Superior temporal gyrus (tissue), 1 donor: ENCODE measurements around the gene MYO3B.
A peak's percentile ranks its signal among the peaks of the same experiment; 100 is the strongest.
"Not testable (repeated sequence)": the region's sequence is repeated elsewhere in the genome, so short reads cannot be mapped to it uniquely, and the experiment has no call there.

Source experiments
- DNase-seq: peaks from one replicate; pipeline ENCODE4 v3.0.0-alpha.2; 2016; ENCODE audit errors: extremely low spot score

The MYO3B gene

DNA sequence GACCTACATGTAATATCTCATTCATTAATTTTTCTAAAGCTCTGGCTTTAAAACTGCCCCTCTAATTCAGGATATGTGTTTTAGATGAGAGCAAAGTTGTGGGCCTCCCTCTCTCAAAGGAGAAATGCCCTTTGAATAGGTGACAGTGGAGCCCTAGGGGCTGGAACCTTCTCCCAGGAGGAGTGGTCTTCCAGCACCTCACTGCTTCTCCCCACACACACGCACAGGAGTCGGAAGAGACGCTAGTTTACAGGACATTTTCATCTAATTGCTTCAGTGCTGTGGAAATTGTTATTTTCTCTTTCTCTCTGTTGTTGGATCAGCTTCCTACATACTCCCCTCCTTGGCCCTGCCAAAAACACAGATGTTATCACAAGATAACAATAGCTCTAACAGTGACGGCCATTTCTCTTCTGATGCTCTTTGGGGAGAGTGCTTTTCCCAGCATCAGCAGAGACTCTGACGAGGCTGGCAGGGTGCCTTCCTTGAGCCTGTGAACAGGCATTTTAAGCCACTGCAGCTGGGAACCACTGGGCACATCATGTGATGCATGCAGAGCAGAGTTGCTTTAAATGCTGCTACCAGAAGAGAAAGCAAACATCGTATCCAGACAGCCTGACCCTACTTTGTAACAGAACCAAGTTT is 327.8 kb downstream of the MYO3B start:
- peak; percentile 97 for DNase-seq

DNA sequence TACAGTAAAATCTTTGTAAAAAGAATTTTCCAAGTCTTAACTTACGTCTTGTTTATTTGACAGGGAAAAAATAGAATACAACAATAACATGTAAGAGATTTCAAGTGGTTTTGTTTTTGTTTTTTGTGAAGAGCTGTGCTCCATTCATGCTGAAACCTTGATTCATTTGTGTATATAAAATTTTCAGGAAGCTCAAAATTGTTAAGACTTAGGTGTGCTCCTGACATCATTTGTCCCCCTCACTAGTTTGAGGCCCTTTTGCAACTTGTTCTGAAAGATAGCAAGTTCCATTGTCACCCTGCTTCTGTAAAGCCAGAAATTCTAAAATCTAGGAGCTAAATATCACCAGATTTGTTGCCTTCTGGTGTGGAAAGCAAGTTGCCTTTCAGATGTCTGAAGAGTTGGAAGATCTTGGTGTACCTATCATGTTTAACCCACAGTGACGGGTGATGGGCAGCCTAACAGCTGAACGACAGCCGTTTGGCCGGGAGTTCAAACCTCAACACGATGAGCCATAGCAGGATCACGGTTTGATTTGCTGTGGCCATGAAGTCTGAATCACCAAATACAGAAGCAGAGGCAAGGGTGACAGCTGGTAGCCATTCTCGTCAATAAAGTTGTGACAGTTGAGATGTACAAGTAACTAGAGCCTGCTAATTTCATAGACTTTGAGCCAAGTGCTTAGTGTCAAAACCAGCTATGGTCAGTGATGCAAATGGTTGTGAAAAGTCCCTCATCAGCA is 331.7 kb downstream of the MYO3B start:
- DNase-seq = peak; percentile 10

DNA sequence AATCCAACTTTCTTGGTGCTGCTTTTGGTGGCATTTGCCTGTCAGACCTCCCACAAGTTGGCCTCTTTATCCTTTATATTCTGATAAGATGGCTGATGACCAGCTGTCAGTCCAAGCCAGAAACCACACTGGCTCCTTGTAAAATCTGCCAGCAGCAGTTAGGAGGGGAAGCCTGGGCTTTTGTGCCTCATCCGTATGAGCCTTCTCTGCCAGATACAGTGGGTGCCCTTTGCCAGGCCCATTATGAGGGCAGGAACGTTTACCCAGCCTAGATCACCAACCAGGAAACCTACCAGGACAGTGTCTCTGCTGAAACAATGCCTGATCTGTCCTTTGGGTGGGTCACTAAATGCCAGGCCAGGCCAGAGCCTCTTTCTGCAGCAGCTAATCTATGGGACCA is 334.3 kb downstream of the MYO3B start:
- DNase-seq = peak; percentile 85

DNA sequence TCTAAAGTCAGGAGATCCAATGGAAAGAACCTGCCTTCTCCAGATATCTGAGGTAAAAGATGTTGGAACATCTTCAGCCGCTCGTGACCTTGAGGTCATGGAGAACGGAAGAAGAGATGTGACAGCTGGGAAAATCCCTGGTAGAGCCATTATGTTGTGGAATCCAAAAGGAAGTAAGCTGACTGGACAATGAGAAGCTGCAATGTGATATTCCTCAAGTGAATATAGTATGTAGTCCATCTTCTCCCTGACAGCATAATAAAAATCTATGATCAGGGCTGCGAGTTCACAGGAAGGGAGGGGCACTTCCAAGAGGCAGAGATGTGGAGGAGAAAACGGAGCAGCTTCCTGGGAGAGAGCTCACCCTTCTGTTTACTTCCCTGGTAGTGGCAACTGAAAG is 336.2 kb downstream of the MYO3B start:
- no peak for DNase-seq

DNA sequence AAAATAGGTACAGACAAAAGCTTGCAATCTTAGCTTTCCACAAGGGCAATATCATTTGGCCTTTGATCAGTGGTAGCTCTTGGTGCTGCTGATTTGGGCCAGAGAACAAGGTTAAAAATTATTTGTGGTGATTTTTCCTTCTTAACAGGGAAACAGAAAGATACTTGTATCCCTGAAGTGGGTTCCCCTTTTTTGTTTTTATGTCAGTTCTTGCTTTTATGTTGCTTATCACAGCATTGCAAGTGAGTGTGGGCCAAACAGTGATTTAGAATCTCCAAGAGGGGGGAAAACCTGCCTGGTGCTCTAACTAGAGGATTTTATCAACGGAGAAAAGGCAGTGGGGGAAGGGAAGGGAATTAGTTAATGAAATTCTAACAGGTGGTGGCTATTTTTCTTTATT is 339.6 kb downstream of the MYO3B start:
- no peak for DNase-seq

DNA sequence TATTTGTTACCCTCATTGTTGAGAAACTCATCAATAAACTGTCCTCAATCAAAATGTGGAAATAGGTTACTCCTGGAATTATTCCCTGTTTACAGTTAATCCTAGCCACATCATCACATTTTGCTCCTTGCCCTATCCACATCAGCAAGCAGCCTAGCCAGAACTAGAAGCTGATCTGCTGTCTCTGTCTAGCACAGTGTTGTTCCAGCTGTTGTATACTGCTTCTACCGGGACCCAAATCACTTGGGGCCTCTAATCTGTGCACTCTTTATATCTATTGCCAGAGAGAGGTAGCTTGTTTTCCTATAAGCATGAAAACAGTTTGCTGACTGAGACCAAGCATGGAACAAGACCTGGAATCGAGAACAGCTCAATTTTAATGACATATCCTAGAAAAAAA is 341.0 kb downstream of the MYO3B start:
- no peak for DNase-seq

DNA sequence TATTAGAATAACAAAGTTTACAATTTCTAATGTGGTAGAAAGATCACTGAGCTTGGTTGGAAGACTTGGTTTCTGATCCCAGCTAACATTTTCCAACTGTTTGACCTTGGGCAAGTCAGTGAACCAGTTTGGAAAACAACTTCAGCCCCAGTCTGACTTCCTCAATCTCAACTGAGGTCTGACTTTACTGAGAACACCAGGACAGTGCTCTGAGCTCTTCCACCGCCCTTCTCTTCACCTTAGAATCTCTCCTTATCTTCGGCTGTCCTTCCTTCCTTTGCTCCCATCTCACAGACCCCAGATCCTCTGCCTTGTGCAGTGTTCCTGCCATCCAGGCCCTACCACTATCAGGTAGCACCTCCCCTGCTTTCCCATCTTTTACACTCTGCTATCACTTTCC is 343.4 kb downstream of the MYO3B start:
- DNase-seq = no peak

DNA sequence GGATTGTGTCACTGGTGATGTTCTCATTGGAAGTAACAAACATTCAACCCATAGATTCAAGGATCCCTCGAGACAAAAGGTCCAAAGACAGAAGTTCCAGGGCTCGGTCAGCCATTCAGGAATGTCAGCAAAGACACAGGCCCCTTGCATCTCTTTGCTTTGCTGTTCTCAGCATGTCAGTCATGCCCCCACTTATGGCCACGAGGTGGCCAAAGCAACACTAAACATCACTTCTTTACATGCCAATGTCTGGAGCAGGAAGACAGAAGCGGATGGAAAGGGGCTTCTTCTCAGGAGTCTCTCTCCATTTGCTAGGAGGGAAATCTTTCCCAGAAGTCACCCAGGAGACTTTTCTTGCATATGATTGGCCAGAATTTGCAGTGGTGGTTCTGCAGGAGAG is 345.6 kb downstream of the MYO3B start:
- DNase-seq = no peak

DNA sequence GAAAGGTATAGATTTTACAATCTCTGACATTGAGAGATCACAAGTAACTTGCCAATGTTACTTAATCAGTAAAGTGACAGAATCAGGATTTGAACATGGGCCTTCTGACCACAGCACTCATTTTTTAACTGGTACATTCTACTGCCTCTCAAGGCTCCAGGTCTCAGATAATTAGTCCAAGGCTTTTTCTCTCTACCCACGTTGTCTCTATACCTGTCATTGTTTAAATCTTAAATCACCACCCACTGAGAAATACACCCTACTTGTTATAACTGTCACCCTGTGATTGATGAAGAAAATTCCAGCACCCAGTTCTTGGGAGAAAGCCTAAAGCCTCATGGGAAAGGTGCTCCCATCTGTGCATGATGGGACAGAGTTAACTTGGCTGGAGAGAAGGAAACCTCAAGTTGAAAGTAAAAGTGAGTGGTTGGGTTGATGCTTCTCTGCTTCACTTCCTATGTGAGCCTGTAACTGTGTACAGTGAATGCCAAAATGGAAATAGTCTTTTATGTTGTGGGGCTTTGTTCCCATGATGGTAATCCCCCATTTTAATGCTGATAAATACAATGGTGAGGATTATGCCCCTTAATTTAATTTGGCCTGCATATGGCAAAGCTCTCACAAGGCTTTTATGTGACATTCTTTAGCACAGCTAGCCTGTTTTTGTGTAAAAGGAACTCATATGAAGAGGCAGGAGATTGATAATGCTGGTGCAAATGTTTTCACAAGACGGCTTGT is 347.1 kb downstream of the MYO3B start:
- no peak for DNase-seq

DNA sequence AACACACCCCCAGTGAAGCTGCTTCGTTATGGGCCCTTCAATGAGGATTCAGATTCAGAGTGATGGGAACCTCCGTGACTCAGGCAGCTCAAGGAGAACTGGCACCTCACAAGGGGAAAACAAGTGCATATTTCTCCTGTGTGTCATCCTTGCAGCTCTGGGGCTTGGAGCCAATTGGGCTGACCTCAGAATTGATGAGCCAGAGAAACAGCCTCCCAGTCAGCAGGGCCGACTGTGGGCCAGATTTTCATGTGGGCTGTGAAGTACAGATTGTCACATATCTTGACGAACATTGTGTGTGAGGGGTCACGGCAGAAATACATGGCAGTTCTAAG is 347.6 kb downstream of the MYO3B start:
- no peak for DNase-seq

DNA sequence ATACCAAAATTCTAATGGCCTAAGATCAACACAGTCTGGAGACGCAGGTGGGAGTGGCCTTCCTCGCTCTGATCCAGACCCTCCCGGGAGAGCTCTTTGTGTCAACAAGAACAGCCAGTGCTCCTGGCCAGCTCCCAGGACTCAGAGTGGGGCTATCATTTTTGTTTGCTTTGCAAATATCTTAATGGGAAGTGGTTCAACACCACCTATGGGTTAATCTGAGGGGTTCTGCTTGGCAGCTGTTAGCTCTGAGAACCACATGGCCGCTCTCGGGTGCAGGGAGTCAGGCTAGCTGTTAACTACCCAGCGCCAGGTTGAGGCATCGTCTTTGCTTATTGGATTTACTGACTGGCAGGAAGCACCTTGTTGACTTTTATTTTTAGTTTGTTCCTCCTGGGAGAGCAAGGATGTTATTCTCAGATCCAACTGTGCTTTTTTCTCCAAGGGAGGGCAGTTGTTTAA is 352.4 kb downstream of the MYO3B start:
- DNase-seq = peak; percentile 29

DNA sequence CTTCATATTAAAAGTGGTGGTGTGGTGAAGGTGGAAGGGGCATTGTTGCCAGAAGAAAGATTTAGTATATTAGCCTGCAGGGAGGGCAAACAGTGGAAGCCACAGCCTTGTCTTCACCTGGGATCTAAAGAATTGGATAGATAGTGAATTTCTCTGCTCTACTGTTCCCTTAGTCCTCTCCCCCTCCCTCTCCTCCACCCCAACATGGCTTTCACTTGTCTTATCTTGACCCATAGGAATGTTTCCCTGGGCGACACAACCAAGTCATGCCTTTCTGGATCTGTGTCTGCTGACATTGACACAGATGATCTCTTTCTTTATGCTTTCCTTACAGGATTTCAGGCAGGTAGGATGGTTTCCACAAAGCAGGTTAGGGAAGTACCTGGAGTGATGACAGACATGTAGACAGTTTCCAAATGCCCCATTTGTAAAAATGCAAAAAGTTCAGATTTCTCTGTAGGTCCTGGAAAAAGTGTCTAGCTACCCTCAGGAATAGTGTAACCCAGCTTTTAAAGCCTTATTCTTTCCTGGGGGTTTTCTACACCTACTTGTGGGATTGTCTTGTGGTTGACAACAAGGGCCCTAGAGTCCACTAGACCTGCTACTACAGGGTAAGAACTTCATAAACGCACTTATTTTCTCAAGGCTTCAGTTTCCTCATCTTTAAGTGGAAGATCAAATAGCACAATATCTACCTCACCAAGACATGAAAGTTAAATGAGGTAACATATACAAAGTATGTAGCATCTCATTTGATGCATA is 353.0 kb downstream of the MYO3B start:
- DNase-seq = no peak

DNA sequence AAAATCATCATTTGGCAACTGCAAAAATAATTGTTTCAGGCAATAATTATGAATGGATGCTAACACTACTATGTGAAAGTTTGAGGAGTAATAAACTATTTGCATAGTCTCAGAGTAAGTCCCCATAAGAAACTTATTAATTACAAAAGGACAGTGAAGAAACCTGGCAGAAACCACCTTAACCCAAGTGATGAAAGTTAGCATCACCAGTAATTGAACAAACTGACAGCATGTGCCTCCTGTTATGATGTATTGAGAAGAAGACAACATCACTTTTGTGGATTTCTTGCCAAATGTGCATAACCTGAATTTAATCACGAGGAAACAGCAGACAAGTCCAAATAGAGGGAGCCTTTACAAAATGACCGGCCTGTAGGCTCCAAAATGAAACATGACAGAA is 353.9 kb downstream of the MYO3B start:
- DNase-seq = no peak

DNA sequence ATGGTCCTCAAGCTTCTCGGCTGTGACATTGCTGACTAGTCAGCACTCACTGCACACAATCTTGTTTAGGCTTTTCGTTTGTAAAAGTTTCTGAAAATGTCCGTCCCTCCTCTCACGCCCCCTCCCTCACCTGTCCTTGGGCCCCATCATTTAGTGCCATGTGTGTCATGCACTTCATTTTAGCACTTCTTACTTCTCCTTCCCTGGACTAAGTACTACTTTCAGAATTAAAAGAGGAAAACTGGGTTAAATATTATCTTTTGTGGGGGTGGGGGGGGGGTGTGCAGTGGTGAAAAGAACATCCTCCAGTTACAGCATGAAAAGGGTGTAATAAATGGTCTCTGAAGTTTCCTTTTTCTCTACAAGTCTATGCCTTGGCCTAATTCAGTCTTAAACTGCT is 355.2 kb downstream of the MYO3B start:
- no peak for DNase-seq

DNA sequence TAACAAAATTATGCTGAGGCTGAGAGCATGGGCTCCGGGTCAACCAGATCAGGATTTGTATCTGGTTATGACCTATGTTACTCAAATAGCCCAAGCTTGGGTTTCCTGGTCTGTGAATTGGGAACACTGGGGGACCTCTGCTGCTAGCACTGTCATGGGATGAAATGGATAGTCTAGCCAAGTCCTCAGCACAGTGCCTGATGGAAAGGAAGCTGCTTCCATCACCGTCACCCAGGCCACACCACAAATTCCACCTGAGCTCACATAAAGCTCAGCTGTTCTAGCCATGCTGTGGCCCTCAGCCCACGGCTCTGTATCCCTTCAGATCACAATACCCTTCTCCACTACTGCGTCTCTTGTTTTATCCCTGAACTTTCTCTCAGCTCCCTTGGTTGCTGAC is 357.6 kb downstream of the MYO3B start:
- DNase-seq = no peak

DNA sequence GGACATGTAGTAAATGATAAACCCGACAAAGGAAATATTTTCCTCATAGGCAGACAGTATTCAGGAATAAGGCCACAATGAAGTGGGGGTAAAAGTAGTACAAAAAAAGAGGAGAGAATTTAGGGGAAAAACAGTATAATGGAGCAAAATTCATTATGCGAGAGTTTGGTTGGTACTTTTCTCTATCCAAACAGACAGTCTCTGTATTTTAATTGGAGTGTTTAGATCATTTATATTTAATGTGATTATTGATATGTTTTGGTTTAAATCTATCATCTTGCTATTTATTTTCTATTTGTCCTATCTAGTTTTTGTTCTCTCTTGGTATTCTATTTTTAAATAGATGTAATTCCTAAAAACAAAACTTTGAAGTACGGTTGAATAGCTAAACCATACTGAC is 366.9 kb downstream of the MYO3B start:
- no peak for DNase-seq

DNA sequence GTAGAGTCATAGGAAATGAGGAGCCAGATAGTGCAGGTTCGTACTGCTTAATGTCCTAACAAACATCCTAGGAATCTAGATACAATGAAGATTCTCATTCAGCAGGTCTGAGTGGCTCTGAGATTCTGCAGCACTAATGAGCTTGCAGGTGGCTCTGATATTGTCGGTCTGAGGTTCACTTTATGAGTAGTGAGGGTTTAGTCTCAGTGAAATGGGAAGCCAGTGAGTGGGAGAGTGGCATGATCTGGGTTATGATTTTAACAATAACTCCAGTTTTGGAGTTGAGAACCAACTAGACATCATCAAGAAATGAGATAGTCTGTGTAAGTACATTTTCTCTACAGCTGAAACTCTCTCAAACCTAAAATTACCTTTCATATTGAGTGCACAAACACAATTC is 370.4 kb downstream of the MYO3B start:
- no peak for DNase-seq

DNA sequence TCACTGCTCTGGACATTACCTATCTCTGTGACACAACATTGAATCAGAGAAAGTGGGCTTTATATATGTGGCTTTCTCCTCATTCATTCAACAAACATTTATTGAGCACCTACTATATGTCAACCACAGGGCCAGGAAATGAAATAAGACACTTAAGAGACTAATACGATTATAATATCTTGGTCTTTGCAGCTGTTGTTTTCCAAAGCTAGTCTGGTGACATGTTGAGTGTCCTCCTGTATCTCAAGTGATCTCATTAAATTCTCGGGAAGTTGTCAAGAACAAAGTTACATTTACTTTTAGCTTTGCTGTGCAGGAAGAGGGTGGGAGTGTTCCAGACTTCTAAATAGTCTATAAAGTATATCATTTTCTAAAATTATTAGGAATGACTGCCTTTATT is 372.6 kb downstream of the MYO3B start:
- no peak for DNase-seq

DNA sequence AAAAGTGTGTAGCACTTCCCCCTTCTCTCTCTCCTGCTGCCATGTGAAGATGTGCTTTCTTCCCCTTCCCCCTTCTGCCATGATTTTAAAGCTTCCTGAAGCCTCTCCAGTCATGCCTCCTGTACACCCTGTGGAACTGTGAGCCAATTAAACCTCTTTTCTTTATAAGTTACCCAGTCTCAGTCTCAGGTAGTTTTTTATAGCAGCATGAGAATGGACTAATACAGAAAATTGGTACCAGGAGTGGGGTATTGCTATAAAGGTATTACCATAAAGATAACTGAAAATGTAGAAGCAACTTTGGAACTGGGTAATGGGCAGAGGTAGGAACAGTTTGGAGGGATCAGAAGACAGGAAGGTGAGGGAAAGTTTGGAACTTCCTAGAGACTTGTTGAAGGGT is 374.0 kb downstream of the MYO3B start:
- DNase-seq = not testable (repeated sequence)

DNA sequence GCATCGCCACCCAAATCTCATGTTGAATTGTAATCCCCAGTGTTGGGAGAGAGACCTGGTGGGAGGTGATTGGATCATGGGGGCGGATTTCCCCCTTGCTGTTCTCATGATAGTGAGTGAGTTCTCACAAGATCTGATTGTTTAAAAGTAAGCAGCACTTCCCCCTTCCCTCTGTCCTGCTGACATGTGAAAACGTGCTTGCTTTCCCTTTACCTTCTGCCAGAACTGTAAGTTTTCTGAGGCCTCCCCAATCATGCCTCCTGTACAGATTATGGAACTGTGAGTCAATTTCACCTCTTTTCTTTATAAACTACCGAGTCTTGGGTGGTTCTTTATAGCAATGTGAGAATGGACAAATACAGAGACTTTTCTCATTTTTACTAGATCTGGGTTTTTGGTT is 375.8 kb downstream of the MYO3B start:
- no peak for DNase-seq

DNA sequence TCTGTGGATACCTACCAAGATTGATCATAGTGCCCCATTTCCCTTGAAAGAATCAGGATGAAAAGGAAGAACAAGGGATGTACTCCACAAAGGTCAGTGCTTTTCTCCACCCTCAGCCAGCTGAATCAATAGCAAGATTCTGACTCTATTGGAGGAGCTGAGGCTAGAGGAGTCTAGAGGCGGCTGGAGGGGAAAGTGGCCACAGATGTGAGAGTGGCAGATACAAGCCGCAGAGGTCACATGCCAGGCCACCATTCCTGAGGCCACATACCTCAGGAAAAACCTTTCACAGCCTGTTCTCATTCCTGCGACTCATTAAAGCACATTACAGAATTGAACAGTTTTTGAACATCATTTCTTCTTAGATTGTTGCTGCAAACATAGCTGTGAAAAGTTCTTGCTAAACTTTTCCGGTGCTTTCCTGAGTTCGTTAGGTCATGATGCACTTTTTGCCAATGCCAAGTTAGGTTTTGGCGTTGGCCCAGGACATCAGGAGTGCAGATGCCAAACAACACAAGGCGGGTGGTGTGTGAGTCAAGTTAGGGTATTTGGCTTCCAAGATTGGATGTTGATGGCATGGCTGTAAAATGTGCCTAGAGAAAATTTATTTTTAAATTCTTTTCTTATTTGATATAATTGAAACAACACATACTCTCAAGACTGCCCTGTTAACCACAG is 376.5 kb downstream of the MYO3B start:
- no peak for DNase-seq

DNA sequence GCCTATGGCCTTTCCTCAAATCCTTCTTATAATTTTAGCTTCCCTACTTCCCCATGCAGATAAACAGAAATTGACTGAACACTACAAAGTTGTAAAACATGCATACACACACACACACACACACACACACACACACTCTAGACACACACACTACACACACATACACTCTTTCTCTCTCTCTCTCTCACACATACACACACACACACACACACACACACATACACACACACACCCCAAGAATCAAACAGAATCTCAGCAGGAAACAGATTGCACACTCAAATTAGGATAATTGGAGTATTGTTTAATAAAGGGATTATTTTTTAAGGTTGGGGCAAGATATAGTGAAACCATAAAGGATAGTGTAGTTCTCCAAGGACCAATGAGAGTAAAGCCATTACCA is 385.0 kb downstream of the MYO3B start:
- no peak for DNase-seq
